GM12878 (cell line): ENCODE measurements around the gene FAF1. TPM values are rescaled to one million over a fixed set of nuclear protein-coding genes. Genes with fewer than 3 reads are reported as not detected.

ENCODE experiments used
- ATAC-seq: fragments of 200-7000 bp; cut with Tn5 transposase; 3 replicates; pipeline ENCODE4 v1.9.1; 2020; ENCODE audit warnings: mild to moderate bottlenecking, moderate library complexity
- BruUV-seq: library from RNA; stranded (reverse); fragments of 400-500 nt; replicated peaks from 2 replicates; lab custom pipeline; 2021; lab: Mats Ljungman, UMichigan
- CTCF ChIA-PET: fragments of 300-600 bp; sonication (Branson Sonifier 250); formaldehyde crosslinking; extraction: SDS; loops from one replicate; lab custom pipeline; 2021; ENCODE audit warnings: inconsistent platforms; lab: Yijun Ruan, JAX
- POLR2A ChIA-PET: fragments of 350-600 bp; formaldehyde crosslinking; extraction: SDS; loops from one replicate; lab custom pipeline; 2021; ENCODE audit warnings: inconsistent platforms; lab: Charles Lee
- RAD21 ChIA-PET: fragments of 300-600 bp; sonication (Branson Sonifier 250); formaldehyde crosslinking; loops from one replicate; lab custom pipeline; 2023; ENCODE audit warnings: antibody characterized with exemption; ENCODE audit not compliant: unreplicated experiment; lab: Charles Lee
- SMC1A ChIA-PET: fragments of 300-600 bp; sonication (Branson Sonifier 250); formaldehyde crosslinking; loops from one replicate; lab custom pipeline; 2023; ENCODE audit not compliant: unreplicated experiment, uncharacterized antibody; lab: Charles Lee
- DNase-seq: peaks from one replicate; pipeline ENCODE4 v3.0.0-alpha.2; 2011; ENCODE audit warnings: low read depth, low spot score
- FAIRE-seq: peaks from 3 replicates; lab custom pipeline; 2011; peaks lifted over from hg19 to GRCh38; lab: Jason Lieb, UNC
- H2AFZ ChIP-seq: 2 replicates; pipeline ENCODE4 v1.6.0; 2011; ENCODE audit warnings: low read depth, low read length, control low read depth; ENCODE audit not compliant: control insufficient read depth
- H3K27ac ChIP-seq: 2 replicates; pipeline ENCODE4 v1.5.1; 2011; ENCODE audit warnings: control low read depth; ENCODE audit not compliant: control insufficient read depth, insufficient read depth
- H3K27me3 ChIP-seq, 2 experiments: replicated peaks in 1 of 2; 2 replicates each; pipeline versions ENCODE4 v1.6.0 to v1.6.1; 2011; ENCODE audit warnings: low read length in 1 of 2; ENCODE audit not compliant: control insufficient read depth in 2 of 2, insufficient read depth in 2 of 2
- H3K36me3 ChIP-seq, 2 experiments: 2 replicates each; pipeline ENCODE4 v1.5.1; 2011; ENCODE audit warnings: low read length in 1 of 2; ENCODE audit not compliant: control insufficient read depth in 2 of 2, insufficient read depth in 2 of 2
- H3K4me1 ChIP-seq: 2 replicates; pipeline ENCODE4 v1.6.1; 2011; ENCODE audit warnings: mild to moderate bottlenecking, low read length, moderate library complexity, mixed read lengths; ENCODE audit not compliant: control insufficient read depth, insufficient read depth
- H3K4me2 ChIP-seq: 2 replicates; pipeline ENCODE4 v1.6.0; 2011; ENCODE audit warnings: control low read depth; ENCODE audit not compliant: control insufficient read depth, insufficient read depth
- H3K4me3 ChIP-seq: fragments of 200-600 bp; sonication (generic); 2 replicates; pipeline ENCODE4 v1.5.1; 2016
- H3K79me2 ChIP-seq: 2 replicates; pipeline ENCODE4 v1.6.0; 2011; ENCODE audit warnings: low read length; ENCODE audit not compliant: control insufficient read depth, insufficient read depth
- H3K9ac ChIP-seq: 2 replicates; pipeline ENCODE4 v1.8.0; 2011; ENCODE audit warnings: low read length, control low read depth, mixed read lengths; ENCODE audit not compliant: control insufficient read depth, insufficient read depth
- H3K9me3 ChIP-seq: replicated peaks from 3 replicates; pipeline ENCODE4 v1.5.1; 2011; ENCODE audit warnings: mild to moderate bottlenecking, low read length; ENCODE audit not compliant: control insufficient read depth, insufficient read depth
- H4K20me1 ChIP-seq: 2 replicates; pipeline ENCODE4 v1.6.0; 2011; ENCODE audit not compliant: control insufficient read depth, insufficient read depth
- BACH1 ChIP-seq: fragments of 450-650 bp; IDR thresholded peaks from 2 replicates; pipeline ENCODE4 v1.6.1; 2017; ENCODE audit warnings: mild to moderate bottlenecking, borderline replicate concordance
- BCL3 ChIP-seq: IDR thresholded peaks from 2 replicates; pipeline ENCODE4 v1.6.1; 2011; ENCODE audit warnings: borderline replicate concordance, low read depth, mild to moderate bottlenecking, moderate library complexity, low read length; ENCODE audit not compliant: insufficient read depth, poor library complexity, severe bottlenecking
- CUX1 ChIP-seq: IDR thresholded peaks from 2 replicates; pipeline ENCODE4 v1.6.1; 2012; ENCODE audit warnings: improper control_type of control experiment, low read depth, low read length; ENCODE audit not compliant: insufficient replicate concordance
- DPF2 ChIP-seq: fragments of 450-650 bp; IDR thresholded peaks from 2 replicates; pipeline ENCODE4 v1.6.1; 2017; ENCODE audit warnings: mild to moderate bottlenecking
- FOS ChIP-seq: IDR thresholded peaks from 3 replicates; pipeline ENCODE4 v1.6.1; 2011; ENCODE audit warnings: borderline replicate concordance; ENCODE audit not compliant: insufficient read length; ENCODE audit errors: extremely low read depth
- FOXK2 ChIP-seq: fragments of 450-650 bp; IDR thresholded peaks from 2 replicates; pipeline ENCODE4 v1.6.1; 2017; ENCODE audit warnings: mild to moderate bottlenecking, moderate library complexity
- LARP7 ChIP-seq: fragments of 450-650 bp; IDR thresholded peaks from 2 replicates; pipeline ENCODE4 v1.6.1; 2017; ENCODE audit warnings: mild to moderate bottlenecking
- POLR2AphosphoS2 ChIP-seq: IDR thresholded peaks from 2 replicates; pipeline ENCODE4 v1.6.1; 2011; ENCODE audit warnings: low read depth, mild to moderate bottlenecking, low read length, improper control_type of control experiment, moderate library complexity
- TCF7 ChIP-seq: IDR thresholded peaks from 2 replicates; pipeline ENCODE4 v1.6.1; 2014; ENCODE audit warnings: antibody characterized with exemption, borderline replicate concordance
- YY1 ChIP-seq: IDR thresholded peaks from 2 replicates; pipeline ENCODE4 v1.6.1; 2011; ENCODE audit warnings: low read depth, mild to moderate bottlenecking, low read length
- ZNF384 ChIP-seq: IDR thresholded peaks from 2 replicates; pipeline ENCODE4 v1.6.1; 2012; ENCODE audit warnings: low read depth, mild to moderate bottlenecking, low read length, improper control_type of control experiment, borderline replicate concordance
- ZNF622 ChIP-seq: fragments of 450-650 bp; IDR thresholded peaks from 2 replicates; pipeline ENCODE4 v1.6.1; 2017; ENCODE audit warnings: mild to moderate bottlenecking, inconsistent platforms
- WGBS: methylation state at CpG from one replicate; pipeline ENCODE4 v1.1.6; 2016; ENCODE audit warnings: low lambda C conversion rate; ENCODE audit not compliant: insufficient replicate concordance, insufficient coverage; ENCODE audit errors: missing lambda C conversion rate; 5-methylcytosine and 5-hydroxymethylcytosine counted together
- in situ Hi-C: fragments of 300-500 bp; cut with MboI; formaldehyde crosslinking; loops from 9 replicates; pipeline ENCODE4 v1.14.3; 2018; ENCODE audit warnings: mixed read lengths
- intact Hi-C: fragments of 100-400 bp; cut with micrococcal nuclease; formaldehyde crosslinking; loops from one replicate; pipeline ENCODE4 v1.14.2; 2022; ENCODE audit not compliant: unreplicated experiment
- polyA plus RNA-seq, 11 experiments: library from polyadenylated mRNA; depleted of rRNA in 4 of 11; unstranded in 6 of 11; stranded (reverse) in 5 of 11; fragments of >200 nt; fragmentation: Nextera tagmentation in 4 of 11; fragmentation: Illumina TruSeq in 1 of 11; extraction: Ambion mirVana in 4 of 11; extraction: Trizol in 1 of 11; gene quantifications; 1 replicate in 1 of 11; 2 replicates in 10 of 11; pipeline versions ENCODE4 v1.2.1 to v1.2.3, GENCODE V29; 2011 to 2016; ENCODE audit warnings: inconsistent platforms in 2 of 11, missing spikeins in 2 of 11, low read depth in 1 of 11
- total RNA-seq, 4 experiments: library from RNA; depleted of rRNA in 3 of 4; stranded (reverse); fragments of >200 nt in 3 of 4; fragmentation: Illumina TruSeq in 1 of 4; extraction: Trizol in 1 of 4; gene quantifications; 2 replicates each; pipeline versions ENCODE4 v1.2.1 to v1.2.3, GENCODE V29; 2013 to 2021

Gene FAF1
- total and polyA plus RNA-seq, 10 of the 15 experiments (the other 5 are each of a cell fraction or from before 2014, with no cell fraction given): 8.6 to 54.5 (median 23.7) TPM

- CTCF ChIA-PET: interaction anchor here (1.0 kb wide), 1 partner anchor 9 kb away, joined by 3 read pairs; no protein-coding TSS in a partner anchor
- BruUV-seq: no TSS peak
- Histone ChIP-seq H3K4me3 (no peak overlapping the region), H3K79me2 (no peaks in the 10 kb centered on the region), H3K9me3 (no peaks in the 10 kb centered on the region), H3K4me2 (no peak overlapping the region), H2AFZ (no peak overlapping the region), H3K27ac (no peak overlapping the region), H3K27me3 (no peaks in the 10 kb centered on the region), H4K20me1 (no peaks in the 10 kb centered on the region), H3K9ac (no peak overlapping the region), H3K4me1 (no peaks in the 10 kb centered on the region), H3K36me3 (no peaks in the 10 kb centered on the region)
- intact Hi-C loops (no loop called here), in situ Hi-C loops (no loop called here)
- FAIRE-seq: no peak
- TF ChIP-seq BCL3: no peak
- TF ChIP-seq FOXK2: no peak
- RAD21 ChIA-PET: no interaction called here
- DNase-seq: no peak
- ATAC-seq: no peak
- POLR2A ChIA-PET: no interaction called here
- 100% methylated on average over 2 of the region's 2 CpGs for WGBS
- SMC1A ChIA-PET: no interaction called here
Observed at GRCh38 chr1:50646526-50646925, 313.5 kb downstream of the FAF1 start.

GRCh38 chr1:50645139-50645538 is 314.9 kb downstream of the FAF1 start:
- ChIA-PET POLR2A (no interaction called here), CTCF (interaction anchor here (1.2 kb wide), 1 partner anchor 52 kb away, joined by 4 read pairs; no protein-coding TSS in a partner anchor)
- no TSS peak for BruUV-seq

More at GRCh38 chr1:50645139-50645538, 314.9 kb downstream of the FAF1 start:
- no peak for DNase-seq
- Histone ChIP-seq H3K4me1 (no peaks in the 10 kb centered on the region), H3K9ac (no peak overlapping the region), H3K9me3 (no peaks in the 10 kb centered on the region), H3K36me3 (no peaks in the 10 kb centered on the region), H3K27me3 (no peaks in the 10 kb centered on the region), H3K27ac (no peak overlapping the region), H2AFZ (no peak overlapping the region), H3K4me2 (no peak overlapping the region), H3K4me3 (no peak overlapping the region), H4K20me1 (no peaks in the 10 kb centered on the region), H3K79me2 (no peaks in the 10 kb centered on the region)
- TF ChIP-seq FOS (no peak), LARP7 (no peak), ZNF622 (no peak), TCF7 (no peak), BACH1 (no peak), DPF2 (no peak), ZNF384 (no peak), CUX1 (no peak), POLR2AphosphoS2 (no peak), YY1 (no peak)
- no peak for FAIRE-seq
- ChIA-PET RAD21 (no interaction called here), SMC1A (no interaction called here)
- no peak for ATAC-seq
- in situ Hi-C loops (no loop called here), intact Hi-C loops (no loop called here)
- WGBS: 96% methylated on average over 1 of the region's 1 CpG
